SH-SY5Y (cell line): ENCODE data around the gene LSM12.

Experiments
- GATA2 ChIP-seq: IDR thresholded peaks from 2 replicates; pipeline ENCODE4 v1.6.1; 2011; ENCODE audit warnings: mild to moderate bottlenecking, low read depth, low read length
- GATA3 ChIP-seq: IDR thresholded peaks from 2 replicates; pipeline ENCODE4 v1.6.1; 2011; ENCODE audit warnings: low read depth, mild to moderate bottlenecking, low read length, moderate library complexity

- 0 out of 2 replicates have a peak, but pooled peaks have one; percentile 13 for TF ChIP-seq GATA2
- no peak for TF ChIP-seq GATA3
Measured at GRCh38 chr17:44014437-44015172, 51.9 kb downstream of the LSM12 start, which contains the start of gene TMEM101.
